K562 (cell line): ENCODE measurements around the gene TMEM158. TPM values are rescaled to one million over a fixed set of nuclear protein-coding genes. Genes with fewer than 3 reads are reported as not detected.
A peak's percentile ranks its signal among the peaks of the same experiment; 100 is the strongest.

Experiments
- CSDE1 ChIP-seq, 2 experiments: fragments of 450-650 bp; IDR thresholded peaks; 2 replicates each; pipeline ENCODE4 v1.6.1; 2016; ENCODE audit warnings: mild to moderate bottlenecking in 1 of 2
- CXXC5 ChIP-seq: fragments of 250-450 bp; sonication (Bioruptor Pico); IDR thresholded peaks from 2 replicates; pipeline ENCODE4 v1.8.0; 2022; ENCODE audit warnings: inconsistent platforms, mild to moderate bottlenecking, moderate library complexity
- DIDO1 ChIP-seq: fragments of 450-650 bp; IDR thresholded peaks from 2 replicates; pipeline ENCODE4 v1.6.1; 2016; ENCODE audit warnings: low read depth, missing biosample characterization, missing genetic modification characterization
- ETV5 ChIP-seq: sonication (generic); formaldehyde crosslinking; IDR thresholded peaks from 2 replicates; pipeline ENCODE4 v1.4.0; 2020; ENCODE audit warnings: low read depth, mild to moderate bottlenecking, missing genetic modification reagents
- GABPA ChIP-seq: fragments of 200-800 bp; sonication (Bioruptor generic); conservative IDR thresholded peaks from 2 replicates; pipeline ENCODE4 v1.6.1; 2016; ENCODE audit warnings: low read depth, missing genetic modification characterization, missing compliant biosample characterization
- HNRNPUL1 ChIP-seq: fragments of 200-400 bp; formaldehyde crosslinking; IDR thresholded peaks from 2 replicates; pipeline ENCODE4 v1.6.1; 2017; ENCODE audit warnings: low read length
- MEIS2 ChIP-seq: fragments of 450-650 bp; IDR thresholded peaks from 2 replicates; pipeline ENCODE4 v1.6.1; 2014; ENCODE audit warnings: mild to moderate bottlenecking; ENCODE audit not compliant: partially characterized antibody
- MTA1 ChIP-seq: fragments of 450-650 bp; IDR thresholded peaks from 2 replicates; pipeline ENCODE4 v1.6.1; 2017; ENCODE audit warnings: borderline replicate concordance
- PTRF ChIP-seq: fragments of 450-650 bp; IDR thresholded peaks from 2 replicates; pipeline ENCODE4 v1.6.1; 2016; ENCODE audit warnings: mild to moderate bottlenecking, missing genetic modification characterization, missing compliant biosample characterization
- RBM34 ChIP-seq: fragments of 200-400 bp; formaldehyde crosslinking; IDR thresholded peaks from 2 replicates; pipeline ENCODE4 v1.6.1; 2018; ENCODE audit warnings: low read length, borderline replicate concordance; ENCODE audit not compliant: insufficient read depth
- SAFB2 ChIP-seq: fragments of 200-400 bp; formaldehyde crosslinking; IDR thresholded peaks from 2 replicates; pipeline ENCODE4 v1.6.1; 2018; ENCODE audit warnings: borderline replicate concordance, low read length, low read depth, moderate library complexity; ENCODE audit not compliant: severe bottlenecking
- SMARCA4 ChIP-seq: fragments of 450-650 bp; IDR thresholded peaks from 2 replicates; pipeline ENCODE4 v1.6.1; 2016
- U2AF2 ChIP-seq: fragments of 200-400 bp; formaldehyde crosslinking; optimal IDR thresholded peaks from 2 replicates; pipeline ENCODE3; 2017; ENCODE audit warnings: low read depth, mild to moderate bottlenecking, low read length
- WHSC1 ChIP-seq: IDR thresholded peaks from one replicate; pipeline ENCODE4 v1.6.1; 2012; ENCODE audit warnings: low read length, control low read depth, inconsistent platforms
- ZNF668 ChIP-seq: fragments of 250-450 bp; sonication (Bioruptor Pico); IDR thresholded peaks from 2 replicates; pipeline ENCODE4 v1.8.0; 2022; ENCODE audit warnings: mild to moderate bottlenecking, inconsistent platforms
- ZSCAN29 ChIP-seq: fragments of 450-650 bp; IDR thresholded peaks from 2 replicates; pipeline ENCODE4 v1.6.1; 2017
- ZSCAN32 ChIP-seq: fragments of 450-650 bp; formaldehyde crosslinking; IDR thresholded peaks from 2 replicates; pipeline ENCODE4 v1.4.0; 2020; ENCODE audit warnings: mild to moderate bottlenecking, moderate library complexity
- polyA plus RNA-seq, 8 experiments: library from polyadenylated mRNA; depleted of rRNA in 4 of 8; stranded (reverse) in 5 of 8; unstranded in 3 of 8; fragments of >200 nt; fragmentation: Nextera tagmentation in 2 of 8; fragmentation: Illumina TruSeq in 1 of 8; extraction: Ambion mirVana in 2 of 8; extraction: Trizol in 1 of 8; gene quantifications; 2 replicates each; pipeline versions ENCODE4 v1.2.1 to v1.2.3, GENCODE V29; 2011 to 2014; ENCODE audit warnings: inconsistent platforms in 1 of 8, missing spikeins in 1 of 8
- total RNA-seq, 7 experiments: library from RNA; depleted of rRNA in 6 of 7; stranded (reverse); fragments of >200 nt in 6 of 7; fragmentation: Illumina TruSeq in 2 of 7; extraction: Trizol in 2 of 7; gene quantifications; 2 replicates each; pipeline versions ENCODE4 v1.2.1 to v1.2.3, GENCODE V29; 2011 to 2021; ENCODE audit warnings: low replicate concordance in 1 of 7
- TF ChIP-seq, protein P1 (sequence below): sonication (generic); IDR thresholded peaks from 2 replicates; pipeline ENCODE4 v1.6.1; 2016
- TF ChIP-seq, protein P2 (sequence below): fragments of 450-650 bp; IDR thresholded peaks from 2 replicates; pipeline ENCODE4 v1.7.0; 2016; ENCODE audit warnings: borderline replicate concordance
- TF ChIP-seq, protein P3 (sequence below): fragments of 250-450 bp; sonication (Bioruptor Pico); IDR thresholded peaks from 2 replicates; pipeline ENCODE4 v1.4.0; 2020; ENCODE audit warnings: mild to moderate bottlenecking, moderate library complexity
- TF ChIP-seq, protein P4 (sequence below): fragments of 450-650 bp; IDR thresholded peaks from 2 replicates; pipeline ENCODE4 v1.6.1; 2016; ENCODE audit warnings: mild to moderate bottlenecking

TMEM158 gene
- total and polyA plus RNA-seq, 9 of the 15 experiments (the other 6 are each of a cell fraction or from before 2014, with no cell fraction given), result 2.2 to 46.5 (median 8.4) TPM

DNA sequence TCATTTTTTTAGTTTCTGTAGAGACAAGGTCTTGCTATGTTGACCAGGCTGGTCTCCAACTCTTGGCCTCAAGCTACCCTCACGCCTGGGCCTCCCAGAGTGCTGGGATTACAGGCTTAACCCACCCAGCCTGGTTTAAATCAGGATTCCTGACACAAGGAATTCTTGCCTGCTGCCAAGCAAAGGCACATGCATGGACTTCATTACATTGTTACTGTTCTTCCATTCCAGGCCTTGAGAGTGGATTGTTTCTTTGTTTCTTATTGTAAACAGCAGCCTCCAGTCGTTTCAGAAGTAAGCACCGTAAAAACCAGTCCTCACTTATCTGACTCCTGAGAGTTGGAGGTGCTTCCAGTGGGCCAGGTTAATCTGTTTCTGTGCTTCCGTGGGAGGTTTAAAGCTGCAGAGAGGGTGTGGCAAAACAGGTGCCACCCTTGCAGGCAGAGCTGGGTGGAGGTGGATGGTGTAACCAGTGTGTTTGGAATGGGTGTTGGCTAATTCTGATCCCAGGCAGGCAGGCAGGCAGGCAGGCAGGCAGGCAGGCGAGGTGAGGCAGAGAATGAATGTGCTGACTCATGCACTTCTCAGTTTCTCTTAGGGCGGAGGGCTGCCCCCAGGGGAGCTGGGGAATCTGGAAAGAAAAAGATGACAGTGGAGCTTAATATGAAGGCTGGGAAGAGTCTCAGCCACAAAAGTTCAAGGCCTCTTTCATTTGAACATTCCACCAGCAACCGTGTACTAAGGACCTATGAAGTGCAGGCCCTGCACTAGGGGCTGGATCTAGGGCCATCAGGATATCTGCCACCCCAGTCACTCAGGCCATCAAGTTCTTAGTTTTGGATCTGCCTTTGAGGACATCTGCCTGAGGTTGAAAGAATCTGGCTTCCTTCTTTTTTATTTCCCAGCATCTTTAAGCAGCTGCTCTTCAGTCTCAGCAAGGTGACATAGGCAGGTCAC, 42.9 kb downstream of the TMEM158 start (continued):
- TF ChIP-seq GABPA (no peak), ETV5 (CRISPR knock-in tag) (no peak), SAFB2 (no peak), CSDE1 (IDR thresholded peaks at IDR 0.05) (no peak), RBM34 (no peak), MEIS2 (no peak), ZSCAN32 (CRISPR knock-in tag) (no peak), ZSCAN29 (no peak), HNRNPUL1 (no peak), PTRF (tag) (no peak), SMARCA4 (peak; percentile 83), CXXC5 (CRISPR knock-in tag) (peak; percentile 49), U2AF2 (no peak), DIDO1 (0 out of 2 replicates have a peak, but pooled peaks have one; percentile 33), MTA1 (no peak), ZNF668 (CRISPR knock-in tag) (no peak), WHSC1 (no peak)
- TF ChIP-seq, protein P1, sequence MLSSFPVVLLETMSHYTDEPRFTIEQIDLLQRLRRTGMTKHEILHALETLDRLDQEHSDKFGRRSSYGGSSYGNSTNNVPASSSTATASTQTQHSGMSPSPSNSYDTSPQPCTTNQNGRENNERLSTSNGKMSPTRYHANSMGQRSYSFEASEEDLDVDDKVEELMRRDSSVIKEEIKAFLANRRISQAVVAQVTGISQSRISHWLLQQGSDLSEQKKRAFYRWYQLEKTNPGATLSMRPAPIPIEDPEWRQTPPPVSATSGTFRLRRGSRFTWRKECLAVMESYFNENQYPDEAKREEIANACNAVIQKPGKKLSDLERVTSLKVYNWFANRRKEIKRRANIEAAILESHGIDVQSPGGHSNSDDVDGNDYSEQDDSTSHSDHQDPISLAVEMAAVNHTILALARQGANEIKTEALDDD, result peak; percentile 67; the same call in 1 of the 2 replicates
- TF ChIP-seq, protein P2, sequence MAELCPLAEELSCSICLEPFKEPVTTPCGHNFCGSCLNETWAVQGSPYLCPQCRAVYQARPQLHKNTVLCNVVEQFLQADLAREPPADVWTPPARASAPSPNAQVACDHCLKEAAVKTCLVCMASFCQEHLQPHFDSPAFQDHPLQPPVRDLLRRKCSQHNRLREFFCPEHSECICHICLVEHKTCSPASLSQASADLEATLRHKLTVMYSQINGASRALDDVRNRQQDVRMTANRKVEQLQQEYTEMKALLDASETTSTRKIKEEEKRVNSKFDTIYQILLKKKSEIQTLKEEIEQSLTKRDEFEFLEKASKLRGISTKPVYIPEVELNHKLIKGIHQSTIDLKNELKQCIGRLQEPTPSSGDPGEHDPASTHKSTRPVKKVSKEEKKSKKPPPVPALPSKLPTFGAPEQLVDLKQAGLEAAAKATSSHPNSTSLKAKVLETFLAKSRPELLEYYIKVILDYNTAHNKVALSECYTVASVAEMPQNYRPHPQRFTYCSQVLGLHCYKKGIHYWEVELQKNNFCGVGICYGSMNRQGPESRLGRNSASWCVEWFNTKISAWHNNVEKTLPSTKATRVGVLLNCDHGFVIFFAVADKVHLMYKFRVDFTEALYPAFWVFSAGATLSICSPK, result no peak
- TF ChIP-seq, protein P3, sequence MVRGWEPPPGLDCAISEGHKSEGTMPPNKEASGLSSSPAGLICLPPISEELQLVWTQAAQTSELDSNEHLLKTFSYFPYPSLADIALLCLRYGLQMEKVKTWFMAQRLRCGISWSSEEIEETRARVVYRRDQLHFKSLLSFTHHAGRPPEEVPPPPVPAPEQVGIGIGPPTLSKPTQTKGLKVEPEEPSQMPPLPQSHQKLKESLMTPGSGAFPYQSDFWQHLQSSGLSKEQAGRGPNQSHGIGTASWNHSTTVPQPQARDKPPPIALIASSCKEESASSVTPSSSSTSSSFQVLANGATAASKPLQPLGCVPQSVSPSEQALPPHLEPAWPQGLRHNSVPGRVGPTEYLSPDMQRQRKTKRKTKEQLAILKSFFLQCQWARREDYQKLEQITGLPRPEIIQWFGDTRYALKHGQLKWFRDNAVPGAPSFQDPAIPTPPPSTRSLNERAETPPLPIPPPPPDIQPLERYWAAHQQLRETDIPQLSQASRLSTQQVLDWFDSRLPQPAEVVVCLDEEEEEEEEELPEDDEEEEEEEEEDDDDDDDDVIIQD (CRISPR knock-in tag), result no peak
- TF ChIP-seq, protein P4, sequence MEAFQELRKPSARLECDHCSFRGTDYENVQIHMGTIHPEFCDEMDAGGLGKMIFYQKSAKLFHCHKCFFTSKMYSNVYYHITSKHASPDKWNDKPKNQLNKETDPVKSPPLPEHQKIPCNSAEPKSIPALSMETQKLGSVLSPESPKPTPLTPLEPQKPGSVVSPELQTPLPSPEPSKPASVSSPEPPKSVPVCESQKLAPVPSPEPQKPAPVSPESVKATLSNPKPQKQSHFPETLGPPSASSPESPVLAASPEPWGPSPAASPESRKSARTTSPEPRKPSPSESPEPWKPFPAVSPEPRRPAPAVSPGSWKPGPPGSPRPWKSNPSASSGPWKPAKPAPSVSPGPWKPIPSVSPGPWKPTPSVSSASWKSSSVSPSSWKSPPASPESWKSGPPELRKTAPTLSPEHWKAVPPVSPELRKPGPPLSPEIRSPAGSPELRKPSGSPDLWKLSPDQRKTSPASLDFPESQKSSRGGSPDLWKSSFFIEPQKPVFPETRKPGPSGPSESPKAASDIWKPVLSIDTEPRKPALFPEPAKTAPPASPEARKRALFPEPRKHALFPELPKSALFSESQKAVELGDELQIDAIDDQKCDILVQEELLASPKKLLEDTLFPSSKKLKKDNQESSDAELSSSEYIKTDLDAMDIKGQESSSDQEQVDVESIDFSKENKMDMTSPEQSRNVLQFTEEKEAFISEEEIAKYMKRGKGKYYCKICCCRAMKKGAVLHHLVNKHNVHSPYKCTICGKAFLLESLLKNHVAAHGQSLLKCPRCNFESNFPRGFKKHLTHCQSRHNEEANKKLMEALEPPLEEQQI, result no peak
